Thoracic aorta (tissue), 2 donors: ENCODE measurements around the gene SGMS1. TPM values are rescaled to one million over a fixed set of nuclear protein-coding genes. Genes with fewer than 3 reads are reported as not detected.

Source experiments
- ATAC-seq: fragments of 150-250 bp; one replicate; pipeline ENCODE4 v1.8.0; 2017; ENCODE audit warnings: low read depth; ENCODE audit not compliant: insufficient number of reproducible peaks, low FRiP score
- DNase-seq: peaks from one replicate; pipeline ENCODE4 v3.0.0-alpha.2; 2020; ENCODE audit warnings: low spot score
- H3K27ac ChIP-seq, 2 donors: fragments of 200-600 bp; sonication (generic); 1 replicate in 1 of 2; 2 replicates in 1 of 2; pipeline ENCODE4 v1.5.1; 2016; ENCODE audit warnings: mild to moderate bottlenecking in 2 of 2, moderate library complexity in 2 of 2
- H3K27me3 ChIP-seq: fragments of 200-600 bp; sonication (generic); replicated peaks from 2 replicates; pipeline ENCODE4 v1.6.0; 2016; ENCODE audit warnings: mild to moderate bottlenecking; ENCODE audit not compliant: insufficient read depth
- H3K36me3 ChIP-seq: fragments of 200-600 bp; sonication (generic); one replicate; pipeline ENCODE4 v1.5.1; 2016
- H3K4me1 ChIP-seq, 2 donors: fragments of 200-600 bp; sonication (generic); 1 replicate in 1 of 2; 2 replicates in 1 of 2; pipeline versions ENCODE4 v1.5.1 to v1.6.0; 2016; ENCODE audit warnings: low read depth in 2 of 2, mild to moderate bottlenecking in 1 of 2; ENCODE audit not compliant: control insufficient read depth in 1 of 2
- H3K4me3 ChIP-seq: fragments of 200-600 bp; sonication (generic); 2 replicates; pipeline ENCODE4 v1.5.1; 2016; ENCODE audit warnings: mild to moderate bottlenecking
- H3K9me3 ChIP-seq: fragments of 200-600 bp; sonication (generic); 2 replicates; pipeline ENCODE4 v1.5.1; 2016
- total RNA-seq, 2 donors: library from RNA; depleted of rRNA; stranded (reverse); fragments of >200 nt; gene quantifications; one replicate each; pipeline versions ENCODE4 v1.1.0 to v1.2.3, GENCODE V29; 2016
- TF ChIP-seq, protein P1 (sequence below): fragments of 200-600 bp; sonication (generic); IDR thresholded peaks from one replicate; pipeline ENCODE4 v1.5.1; 2019; ENCODE audit warnings: antibody characterized with exemption

SGMS1 gene
- total RNA-seq, 2 donors from 2014 or later = 60.5 to 92.3 TPM

DNA sequence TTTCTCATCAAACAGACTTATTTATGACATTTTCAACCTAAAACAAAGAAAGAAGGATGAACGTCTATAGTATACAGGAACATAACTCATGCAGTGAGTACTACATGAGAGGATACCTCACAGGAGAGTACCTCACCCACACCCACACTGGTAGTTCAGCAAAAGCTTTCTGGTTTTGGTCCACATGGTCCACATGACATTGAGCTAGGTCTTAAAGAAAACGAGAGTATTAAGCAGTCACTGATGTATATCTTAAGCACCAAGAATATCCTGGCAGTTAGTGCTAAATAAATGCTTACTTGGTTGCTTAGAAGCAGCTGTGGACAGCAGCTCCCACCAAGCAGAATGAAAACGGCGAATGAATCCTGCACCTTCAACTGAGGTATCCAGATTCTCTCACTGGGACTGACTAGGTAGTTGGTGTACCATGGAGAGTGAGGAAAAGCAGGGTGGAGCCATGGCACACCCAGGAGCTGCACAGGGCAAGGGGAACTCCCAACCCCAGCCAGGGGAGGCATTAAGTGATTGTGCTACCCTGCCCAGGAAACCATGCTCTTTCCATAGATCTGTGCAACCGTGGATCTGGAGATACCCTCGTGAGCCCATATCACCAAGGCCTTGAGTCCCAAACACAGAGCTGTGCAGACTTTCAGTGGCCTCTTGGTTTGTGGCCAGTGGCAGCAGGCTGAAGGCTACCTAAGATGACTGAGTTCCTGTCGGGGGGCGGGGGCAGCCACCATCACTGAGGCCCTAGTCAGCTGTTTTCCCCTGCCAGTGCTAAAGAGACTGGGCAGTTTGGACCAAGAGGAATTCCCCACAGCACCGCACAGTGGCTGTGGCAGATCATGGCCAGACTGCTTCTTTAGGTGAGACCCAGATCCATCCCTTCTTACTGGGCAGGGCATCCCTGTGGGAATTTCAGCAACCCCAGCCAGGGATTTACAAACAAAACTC, 143.4 kb downstream of the SGMS1 start:
- H3K9me3 ChIP-seq = peaks cover 15% of the 10 kb centered on the region
- H3K36me3 ChIP-seq = no peaks in the 10 kb centered on the region
- DNase-seq = no peak
- no peak for ATAC-seq
- no peak overlapping the region for H3K4me3 ChIP-seq
- no peaks in the 10 kb centered on the region for H3K4me1 ChIP-seq
- TF ChIP-seq, protein P1, sequence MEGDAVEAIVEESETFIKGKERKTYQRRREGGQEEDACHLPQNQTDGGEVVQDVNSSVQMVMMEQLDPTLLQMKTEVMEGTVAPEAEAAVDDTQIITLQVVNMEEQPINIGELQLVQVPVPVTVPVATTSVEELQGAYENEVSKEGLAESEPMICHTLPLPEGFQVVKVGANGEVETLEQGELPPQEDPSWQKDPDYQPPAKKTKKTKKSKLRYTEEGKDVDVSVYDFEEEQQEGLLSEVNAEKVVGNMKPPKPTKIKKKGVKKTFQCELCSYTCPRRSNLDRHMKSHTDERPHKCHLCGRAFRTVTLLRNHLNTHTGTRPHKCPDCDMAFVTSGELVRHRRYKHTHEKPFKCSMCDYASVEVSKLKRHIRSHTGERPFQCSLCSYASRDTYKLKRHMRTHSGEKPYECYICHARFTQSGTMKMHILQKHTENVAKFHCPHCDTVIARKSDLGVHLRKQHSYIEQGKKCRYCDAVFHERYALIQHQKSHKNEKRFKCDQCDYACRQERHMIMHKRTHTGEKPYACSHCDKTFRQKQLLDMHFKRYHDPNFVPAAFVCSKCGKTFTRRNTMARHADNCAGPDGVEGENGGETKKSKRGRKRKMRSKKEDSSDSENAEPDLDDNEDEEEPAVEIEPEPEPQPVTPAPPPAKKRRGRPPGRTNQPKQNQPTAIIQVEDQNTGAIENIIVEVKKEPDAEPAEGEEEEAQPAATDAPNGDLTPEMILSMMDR = no peak
- no peak overlapping the region for H3K27ac ChIP-seq
- H3K27me3 ChIP-seq = no peaks in the 10 kb centered on the region

DNA sequence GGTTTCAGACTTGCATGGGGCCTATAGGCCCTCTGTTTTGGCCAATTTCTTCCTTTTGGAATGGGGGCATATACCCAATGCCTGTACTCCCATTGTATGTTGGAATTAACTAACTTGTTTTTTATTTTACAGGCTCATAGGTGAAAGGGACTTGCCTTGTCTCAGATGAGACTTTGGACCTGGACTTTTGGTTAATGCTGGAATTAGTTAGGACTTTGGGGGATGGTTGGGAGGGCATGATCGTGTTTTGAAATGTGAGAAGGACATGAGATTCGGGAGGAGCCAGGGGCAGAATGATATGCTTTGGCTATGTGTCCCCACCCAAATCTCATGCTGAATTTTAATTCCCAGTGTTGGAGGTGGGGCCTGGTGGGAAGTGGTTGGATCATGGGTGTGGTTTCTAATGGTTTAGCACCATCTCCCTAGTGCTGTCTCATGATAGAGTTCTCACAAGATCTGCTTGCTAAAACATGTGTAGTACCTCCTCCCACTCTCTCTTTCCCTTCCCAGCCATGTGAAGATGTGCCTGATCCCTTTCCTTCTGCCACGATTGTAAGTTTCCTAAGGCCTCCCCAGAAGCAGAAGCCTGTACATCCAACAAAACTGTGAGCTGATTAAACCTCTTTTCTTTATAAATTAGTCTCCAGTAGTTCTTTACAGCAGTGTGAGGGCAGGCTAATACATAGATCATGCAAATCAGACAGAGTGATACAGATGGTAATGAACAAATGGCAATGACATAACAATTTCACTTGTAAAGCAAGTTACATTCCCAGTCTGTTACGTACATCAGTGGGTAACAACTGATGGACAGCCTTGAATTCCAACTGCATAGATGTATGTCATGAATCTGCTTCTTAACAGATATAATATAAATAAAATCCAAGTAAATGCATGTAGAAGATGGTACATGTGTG, 146.2 kb downstream of the SGMS1 start:
- Histone ChIP-seq H3K27me3 (no peaks in the 10 kb centered on the region), H3K36me3 (no peaks in the 10 kb centered on the region), H3K4me1 (no peaks in the 10 kb centered on the region), H3K9me3 (no peaks in the 10 kb centered on the region), H3K4me3 (no peak overlapping the region), H3K27ac (no peak overlapping the region)
- no peak for DNase-seq
- TF ChIP-seq, protein P1 = no peak
- ATAC-seq = no peak

DNA sequence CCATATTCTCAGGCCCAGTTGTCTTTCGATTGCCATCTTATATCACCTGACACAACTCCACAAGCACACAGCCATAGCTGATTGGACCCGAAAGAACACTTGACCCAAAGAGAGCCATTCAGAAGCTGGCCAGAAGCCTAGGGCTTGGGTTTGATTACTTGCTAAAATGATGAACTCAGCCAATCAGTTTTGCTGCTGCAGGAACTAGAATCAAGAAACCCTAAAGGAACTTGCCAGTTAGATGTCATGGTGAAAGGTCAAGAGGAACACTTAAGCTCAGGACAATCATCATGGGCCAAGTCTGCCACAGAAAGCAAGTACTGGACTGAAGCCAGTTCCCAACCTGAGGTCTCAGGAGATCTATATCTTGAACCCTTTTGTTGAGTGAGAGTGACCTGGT, 150.0 kb downstream of the SGMS1 start:
- Histone ChIP-seq H3K27me3 (no peaks in the 10 kb centered on the region), H3K27ac (no peak overlapping the region), H3K4me3 (no peak overlapping the region), H3K4me1 (peaks cover 16 to 26% of the 10 kb centered on the region in 2 donors), H3K9me3 (no peaks in the 10 kb centered on the region), H3K36me3 (no peaks in the 10 kb centered on the region)
- ATAC-seq = no peak
- no peak for DNase-seq
- TF ChIP-seq, protein P1 = no peak

DNA sequence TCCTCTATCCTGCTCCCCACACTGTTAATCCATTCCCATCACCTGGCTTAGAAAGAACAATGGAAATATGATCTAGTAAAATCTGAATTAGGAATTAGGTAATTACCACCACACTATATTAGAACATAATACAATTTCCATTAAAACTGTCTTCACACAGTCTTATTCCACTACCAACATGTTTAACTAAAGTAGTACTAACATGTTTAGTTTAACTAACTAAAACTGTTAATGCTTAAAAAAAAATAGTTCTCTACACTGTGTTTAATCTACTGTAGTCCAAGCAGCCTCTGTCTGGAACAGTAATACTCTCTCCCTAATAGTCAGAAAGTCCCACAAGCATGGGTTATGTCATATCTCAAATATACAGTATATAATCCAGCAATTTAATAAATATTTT, 150.8 kb downstream of the SGMS1 start:
- no peak overlapping the region for H3K4me3 ChIP-seq
- no peaks in the 10 kb centered on the region for H3K36me3 ChIP-seq
- ATAC-seq (no peak), DNase-seq (no peak)
- peaks cover 16 to 28% of the 10 kb centered on the region in 2 donors for H3K4me1 ChIP-seq
- no peaks in the 10 kb centered on the region for H3K9me3 ChIP-seq
- H3K27ac ChIP-seq = no peak overlapping the region
- TF ChIP-seq, protein P1 = no peak
- H3K27me3 ChIP-seq = no peaks in the 10 kb centered on the region

DNA sequence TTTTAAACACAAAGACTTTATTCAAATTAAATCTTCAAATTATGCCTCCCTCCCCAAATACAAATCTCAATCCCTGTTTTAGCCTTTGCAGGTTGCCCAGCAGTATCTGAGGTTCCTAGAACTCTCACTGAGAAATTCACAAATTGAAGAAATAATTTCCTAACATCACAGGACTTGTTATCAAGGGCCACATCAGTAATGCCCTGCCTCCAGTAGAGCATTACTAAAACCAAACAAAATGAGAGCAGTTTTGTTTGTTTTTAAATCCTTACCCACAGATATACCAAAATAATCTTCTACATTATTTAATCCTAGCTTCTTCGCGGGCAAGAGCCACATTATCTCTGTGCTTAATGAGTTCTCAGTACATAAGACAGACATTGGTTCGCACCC, 152.2 kb downstream of the SGMS1 start:
- TF ChIP-seq, protein P1 = no peak
- Histone ChIP-seq H3K27me3 (no peaks in the 10 kb centered on the region), H3K27ac (no peak overlapping the region), H3K36me3 (no peaks in the 10 kb centered on the region), H3K4me1 (peaks cover 16 to 28% of the 10 kb centered on the region in 2 donors), H3K4me3 (no peak overlapping the region), H3K9me3 (no peaks in the 10 kb centered on the region)
- no peak for ATAC-seq
- DNase-seq = no peak
